Peyer's patch (tissue), 4 donors: ENCODE measurements around the gene PDE6B. TPM values are rescaled to one million over a fixed set of nuclear protein-coding genes. Genes with fewer than 3 reads are reported as not detected.
"Not testable (repeated sequence)": the region's sequence is repeated elsewhere in the genome, so short reads cannot be mapped to it uniquely, and the experiment has no call there.

Experiments used
- DNase-seq, 3 donors: peaks; one replicate each; pipeline ENCODE4 v3.0.0-alpha.2; 2017 to 2019
- H3K27ac ChIP-seq, 4 donors: fragments of 200-600 bp; sonication (generic); one replicate each; pipeline ENCODE4 v1.5.1; 2016 to 2019
- H3K27me3 ChIP-seq, 2 donors: fragments of 200-600 bp; sonication (generic); one replicate each; pipeline ENCODE4 v1.5.1; 2019
- H3K36me3 ChIP-seq, 3 donors: fragments of 200-600 bp; sonication (generic); one replicate each; pipeline ENCODE4 v1.5.1; 2016 to 2019
- H3K4me1 ChIP-seq, 4 donors: fragments of 200-600 bp; sonication (generic); one replicate each; pipeline ENCODE4 v1.5.1; 2016 to 2019
- H3K4me3 ChIP-seq, 4 donors: fragments of 200-600 bp; sonication (generic); 1 replicate in 3 of 4; 2 replicates in 1 of 4; pipeline ENCODE4 v1.5.1; 2016 to 2019; ENCODE audit warnings: mild to moderate bottlenecking in 1 of 4
- H3K9me3 ChIP-seq, 4 donors: fragments of 200-600 bp; sonication (generic); one replicate each; pipeline ENCODE4 v1.5.1; 2016 to 2019; ENCODE audit warnings: mild to moderate bottlenecking in 1 of 4
- POLR2A ChIP-seq, 2 donors: fragments of 450-650 bp; IDR thresholded peaks; one replicate each; pipeline ENCODE4 v1.5.1; 2017; ENCODE audit warnings: antibody characterized with exemption in 2 of 2, mild to moderate bottlenecking in 2 of 2, moderate library complexity in 2 of 2
- total RNA-seq, 4 donors: library from RNA; depleted of rRNA; stranded (reverse); fragments of >200 nt; gene quantifications; one replicate each; pipeline ENCODE4 v1.1.0, GENCODE V29; 2016
- TF ChIP-seq, protein P1 (sequence below), 6 experiments: fragments of 450-650 bp in 4 of 6; fragments of 200-600 bp in 2 of 6; sonication (generic) in 1 of 6; IDR thresholded peaks; one replicate each; pipeline ENCODE4 v1.5.1; 2017 to 2019; ENCODE audit warnings: antibody characterized with exemption in 6 of 6, mild to moderate bottlenecking in 3 of 6, moderate library complexity in 1 of 6

Gene PDE6B
- total RNA-seq, 4 donors from 2014 or later, result 0.27 to 1.8 (median 1.4) TPM; not detected in 1

- Histone ChIP-seq H3K4me3 (no peak overlapping the region), H3K9me3 (no peaks in the 10 kb centered on the region), H3K27me3 (no peaks in the 10 kb centered on the region), H3K36me3 (no peaks in the 10 kb centered on the region), H3K27ac (no peak overlapping the region), H3K4me1 (no peaks in the 10 kb centered on the region)
- no peak for DNase-seq
- TF ChIP-seq, protein P1, sequence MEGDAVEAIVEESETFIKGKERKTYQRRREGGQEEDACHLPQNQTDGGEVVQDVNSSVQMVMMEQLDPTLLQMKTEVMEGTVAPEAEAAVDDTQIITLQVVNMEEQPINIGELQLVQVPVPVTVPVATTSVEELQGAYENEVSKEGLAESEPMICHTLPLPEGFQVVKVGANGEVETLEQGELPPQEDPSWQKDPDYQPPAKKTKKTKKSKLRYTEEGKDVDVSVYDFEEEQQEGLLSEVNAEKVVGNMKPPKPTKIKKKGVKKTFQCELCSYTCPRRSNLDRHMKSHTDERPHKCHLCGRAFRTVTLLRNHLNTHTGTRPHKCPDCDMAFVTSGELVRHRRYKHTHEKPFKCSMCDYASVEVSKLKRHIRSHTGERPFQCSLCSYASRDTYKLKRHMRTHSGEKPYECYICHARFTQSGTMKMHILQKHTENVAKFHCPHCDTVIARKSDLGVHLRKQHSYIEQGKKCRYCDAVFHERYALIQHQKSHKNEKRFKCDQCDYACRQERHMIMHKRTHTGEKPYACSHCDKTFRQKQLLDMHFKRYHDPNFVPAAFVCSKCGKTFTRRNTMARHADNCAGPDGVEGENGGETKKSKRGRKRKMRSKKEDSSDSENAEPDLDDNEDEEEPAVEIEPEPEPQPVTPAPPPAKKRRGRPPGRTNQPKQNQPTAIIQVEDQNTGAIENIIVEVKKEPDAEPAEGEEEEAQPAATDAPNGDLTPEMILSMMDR (IDR thresholded peaks at IDR 0.05), result no peak
- no peak for TF ChIP-seq POLR2A (IDR thresholded peaks at IDR 0.05)
Measured at GRCh38 chr4:634599-634985, 9.2 kb downstream of the PDE6B start.

GRCh38 chr4:635066-635835 is 9.9 kb downstream of the PDE6B start:
- not testable (repeated sequence) for H3K36me3 ChIP-seq, H3K27ac ChIP-seq, H3K27me3 ChIP-seq, H3K4me3 ChIP-seq, H3K4me1 ChIP-seq, DNase-seq, H3K9me3 ChIP-seq

DNA sequence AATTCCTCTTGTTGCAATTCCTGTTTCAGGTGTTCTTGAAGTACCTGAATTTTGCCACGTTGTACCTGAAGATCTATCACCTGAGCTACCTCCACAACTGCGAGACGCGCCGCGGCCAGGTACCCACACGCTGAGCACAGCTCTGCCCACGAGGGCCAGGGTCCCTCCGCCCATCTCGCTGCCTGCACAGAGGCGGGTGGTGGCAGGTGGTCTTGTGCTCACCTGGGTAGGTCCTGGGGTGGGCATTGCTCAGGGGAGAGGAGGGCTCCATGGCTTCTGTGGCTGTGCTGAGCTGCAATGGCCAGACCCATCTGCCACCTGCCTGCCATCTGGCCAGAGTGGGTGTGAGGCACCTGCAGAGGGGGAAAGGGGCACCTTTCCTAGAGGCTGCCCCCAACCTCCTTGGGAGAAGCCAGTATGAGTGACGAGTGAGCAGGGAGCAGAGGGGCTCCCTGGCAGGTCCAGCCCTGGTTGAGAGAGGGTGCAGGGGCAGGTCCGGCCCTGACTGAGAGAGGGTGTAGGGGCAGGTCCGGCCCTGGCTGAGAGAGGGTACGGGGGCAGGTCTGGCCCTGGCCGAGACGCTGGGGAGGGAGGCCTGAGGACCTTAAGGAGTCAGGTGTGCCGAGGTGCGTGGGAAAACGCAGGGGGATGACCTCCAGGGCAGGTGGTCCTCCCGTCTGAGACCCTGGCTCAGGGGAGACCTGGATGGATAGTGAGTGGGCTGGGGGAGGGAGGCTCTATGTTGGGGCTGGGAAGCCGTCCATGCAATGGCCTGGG is 10.7 kb downstream of the PDE6B start:
- H3K27me3 ChIP-seq, result no peaks in the 10 kb centered on the region
- TF ChIP-seq, protein P1 (IDR thresholded peaks at IDR 0.05), result no peak
- TF ChIP-seq POLR2A (IDR thresholded peaks at IDR 0.05), result no peak
- H3K36me3 ChIP-seq, result no peaks in the 10 kb centered on the region
- H3K4me3 ChIP-seq, result no peak overlapping the region
- H3K9me3 ChIP-seq, result no peaks in the 10 kb centered on the region
- no peaks in the 10 kb centered on the region for H3K4me1 ChIP-seq
- H3K27ac ChIP-seq, result no peak overlapping the region
- DNase-seq, result no peak

- DNase-seq, result no peak
- Histone ChIP-seq H3K4me1 (no peaks in the 10 kb centered on the region), H3K9me3 (peaks cover 0 to 5% (median 0%) of the 10 kb centered on the region in 4 donors), H3K36me3 (no peaks in the 10 kb centered on the region), H3K27ac (no peak overlapping the region), H3K4me3 (no peak overlapping the region), H3K27me3 (no peaks in the 10 kb centered on the region)
- TF ChIP-seq, protein P1 (IDR thresholded peaks at IDR 0.05), result no peak
- TF ChIP-seq POLR2A (IDR thresholded peaks at IDR 0.05), result no peak
Measured at GRCh38 chr4:636628-637159, 11.3 kb downstream of the PDE6B start.

DNA sequence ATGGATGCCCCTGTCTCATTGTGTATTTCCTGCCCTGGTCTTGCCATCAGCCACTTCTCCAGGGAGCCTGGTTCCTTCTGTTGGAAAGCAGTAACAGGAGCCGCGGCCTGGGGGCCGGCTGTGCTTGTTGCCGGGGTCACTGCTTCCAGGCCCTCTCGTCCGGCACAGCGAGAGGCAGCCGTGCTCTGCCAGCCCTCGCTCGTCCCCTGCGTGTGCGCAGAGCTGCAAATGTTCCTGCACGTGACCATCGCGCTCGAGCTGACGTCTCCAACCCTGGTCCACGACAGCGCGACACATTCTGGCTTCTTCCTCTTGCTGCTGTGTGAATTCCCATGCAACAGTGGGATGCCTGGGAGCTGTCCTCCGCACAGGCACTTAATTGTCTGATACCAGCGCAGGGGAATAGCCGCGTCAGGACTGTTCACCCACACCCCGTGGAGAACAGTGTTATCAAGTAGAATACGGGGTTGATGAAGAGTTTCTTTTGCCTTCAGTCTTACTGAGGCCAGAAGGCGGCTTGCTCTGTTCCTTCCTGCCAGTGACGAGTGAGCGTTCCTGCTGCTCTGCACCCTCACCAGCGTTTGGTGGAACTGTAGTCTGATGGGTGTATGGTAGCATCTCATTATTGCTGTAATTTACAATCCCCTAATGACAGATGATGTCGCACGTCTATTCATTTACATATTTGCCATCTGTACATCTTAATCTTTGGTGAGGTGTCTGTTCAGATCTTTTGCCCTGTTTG is 12.3 kb downstream of the PDE6B start:
- no peaks in the 10 kb centered on the region for H3K36me3 ChIP-seq
- H3K9me3 ChIP-seq, result peaks cover 0 to 6% (median 0%) of the 10 kb centered on the region in 4 donors
- TF ChIP-seq, protein P1 (IDR thresholded peaks at IDR 0.05), result no peak
- no peak for TF ChIP-seq POLR2A (IDR thresholded peaks at IDR 0.05)
- no peaks in the 10 kb centered on the region for H3K4me1 ChIP-seq
- H3K27me3 ChIP-seq, result no peaks in the 10 kb centered on the region
- no peak for DNase-seq
- H3K27ac ChIP-seq, result no peak overlapping the region
- no peak overlapping the region for H3K4me3 ChIP-seq

DNA sequence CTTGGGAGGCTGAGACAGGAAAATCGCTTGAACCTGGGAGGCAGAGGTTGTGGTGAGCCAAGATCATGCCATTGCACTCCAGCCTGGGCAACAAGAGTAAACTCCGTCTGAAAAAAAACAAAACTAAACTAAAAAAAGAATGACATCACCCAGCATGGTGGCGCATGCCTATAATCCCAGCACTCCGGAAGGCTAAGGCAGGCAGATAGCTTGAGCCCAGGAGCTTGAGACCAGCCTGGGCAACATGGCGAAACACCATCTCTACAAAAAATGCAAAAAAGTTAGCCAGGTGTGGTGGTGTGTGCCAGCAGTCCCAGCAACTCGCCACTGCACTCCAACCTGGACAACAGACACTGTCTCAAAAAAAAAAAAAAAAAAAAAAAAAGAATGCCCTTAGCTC is 17.0 kb downstream of the PDE6B start:
- not testable (repeated sequence) for H3K36me3 ChIP-seq, H3K27me3 ChIP-seq, H3K4me3 ChIP-seq, DNase-seq, H3K4me1 ChIP-seq, H3K9me3 ChIP-seq, H3K27ac ChIP-seq
